ENCODE results near the gene TMED9. TPM values are rescaled to one million over a fixed set of nuclear protein-coding genes. Genes with fewer than 3 reads are reported as not detected.

TMED9 gene
- total RNA-seq, 4 donors from 2014 or later = 12.8 to 106 (median 73.4) TPM

DNA sequence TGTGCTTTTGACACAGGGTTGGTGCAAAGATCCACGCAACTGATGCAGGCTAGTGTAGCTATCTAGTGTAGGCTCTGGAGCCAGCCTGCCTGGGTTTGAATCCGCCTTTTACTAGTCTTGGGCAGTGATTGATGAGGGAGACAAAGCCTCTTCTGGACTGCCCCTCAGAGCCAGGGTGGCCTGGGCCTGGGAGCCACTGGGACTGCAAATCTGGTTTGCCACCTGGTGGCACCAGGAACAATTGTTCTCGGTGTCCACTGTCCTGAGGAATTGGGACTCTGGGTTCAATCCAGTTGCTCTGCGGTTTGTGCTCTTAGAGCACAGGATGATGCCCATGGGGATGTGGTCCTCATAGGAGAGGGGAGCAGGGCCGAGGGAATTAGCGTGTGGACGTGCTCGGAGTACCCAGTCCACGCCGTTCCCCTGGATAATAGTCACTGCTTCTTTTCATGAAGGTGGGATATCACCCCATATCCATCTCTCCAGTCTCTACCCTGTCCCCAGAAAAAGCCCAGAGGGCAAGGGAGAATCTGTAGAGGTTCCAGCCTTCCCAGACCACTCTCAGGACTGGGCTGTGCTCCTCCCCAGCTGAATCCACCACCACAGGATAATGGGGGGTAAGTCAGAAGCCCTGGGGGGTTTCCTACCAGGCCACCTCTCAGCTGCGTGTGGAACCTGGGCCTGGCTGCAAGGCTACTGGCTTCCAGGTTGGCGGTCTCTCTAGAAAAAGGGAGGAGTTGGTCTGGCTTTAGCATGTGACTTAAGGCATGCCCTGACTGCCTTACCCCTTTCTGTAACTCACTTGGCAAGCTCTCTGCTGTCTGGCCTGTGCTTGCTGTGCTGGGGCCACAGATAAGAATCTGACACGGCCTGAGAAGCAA, 9.8 kb downstream of the TMED9 start:
- no peak overlapping the region for H3K4me3 ChIP-seq
- no peak for TF ChIP-seq POLR2A (IDR thresholded peaks at IDR 0.05)
- TF ChIP-seq, protein P1, sequence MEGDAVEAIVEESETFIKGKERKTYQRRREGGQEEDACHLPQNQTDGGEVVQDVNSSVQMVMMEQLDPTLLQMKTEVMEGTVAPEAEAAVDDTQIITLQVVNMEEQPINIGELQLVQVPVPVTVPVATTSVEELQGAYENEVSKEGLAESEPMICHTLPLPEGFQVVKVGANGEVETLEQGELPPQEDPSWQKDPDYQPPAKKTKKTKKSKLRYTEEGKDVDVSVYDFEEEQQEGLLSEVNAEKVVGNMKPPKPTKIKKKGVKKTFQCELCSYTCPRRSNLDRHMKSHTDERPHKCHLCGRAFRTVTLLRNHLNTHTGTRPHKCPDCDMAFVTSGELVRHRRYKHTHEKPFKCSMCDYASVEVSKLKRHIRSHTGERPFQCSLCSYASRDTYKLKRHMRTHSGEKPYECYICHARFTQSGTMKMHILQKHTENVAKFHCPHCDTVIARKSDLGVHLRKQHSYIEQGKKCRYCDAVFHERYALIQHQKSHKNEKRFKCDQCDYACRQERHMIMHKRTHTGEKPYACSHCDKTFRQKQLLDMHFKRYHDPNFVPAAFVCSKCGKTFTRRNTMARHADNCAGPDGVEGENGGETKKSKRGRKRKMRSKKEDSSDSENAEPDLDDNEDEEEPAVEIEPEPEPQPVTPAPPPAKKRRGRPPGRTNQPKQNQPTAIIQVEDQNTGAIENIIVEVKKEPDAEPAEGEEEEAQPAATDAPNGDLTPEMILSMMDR (IDR thresholded peaks at IDR 0.05) = no peak
- intact Hi-C loops (cut with DNase I; ENCODE audit: low total_unique reads) = no loop called here
- no peak for DNase-seq
- no peak overlapping the region for H3K27ac ChIP-seq
- H3K36me3 ChIP-seq = no peaks in the 10 kb centered on the region
- no peaks in the 10 kb centered on the region for H3K27me3 ChIP-seq
- no peaks in the 10 kb centered on the region for H3K9me3 ChIP-seq
- peaks cover 0 to 9% of the 10 kb centered on the region in 2 donors for H3K4me1 ChIP-seq

DNA sequence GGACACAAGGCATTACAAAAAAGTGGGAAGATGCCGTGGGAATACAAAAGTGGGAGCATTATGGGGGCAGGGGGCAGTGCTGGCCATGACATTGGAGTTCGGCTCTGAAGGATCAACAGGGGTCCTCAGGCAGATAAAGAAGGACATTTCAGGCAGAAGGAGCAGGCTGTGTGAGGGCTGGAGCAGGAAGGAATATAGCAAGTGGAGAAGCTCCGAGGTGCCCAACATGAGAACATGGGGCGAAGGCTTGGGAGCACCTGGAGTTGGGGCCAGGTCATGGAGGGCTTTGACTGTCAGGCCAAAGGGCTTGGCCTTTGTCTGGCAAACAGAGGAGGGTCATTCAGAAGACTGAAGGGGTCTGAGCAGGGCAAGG, 10.4 kb downstream of the TMED9 start:
- Histone ChIP-seq H3K4me1 (peaks cover 0 to 12% of the 10 kb centered on the region in 2 donors), H3K27me3 (no peaks in the 10 kb centered on the region), H3K27ac (no peak overlapping the region), H3K9me3 (no peaks in the 10 kb centered on the region), H3K36me3 (no peaks in the 10 kb centered on the region), H3K4me3 (no peak overlapping the region)
- intact Hi-C loops (cut with DNase I; ENCODE audit: low total_unique reads) = no loop called here
- no peak for DNase-seq
- TF ChIP-seq POLR2A (IDR thresholded peaks at IDR 0.05) = no peak
- TF ChIP-seq, protein P1 (IDR thresholded peaks at IDR 0.05) = no peak

DNA sequence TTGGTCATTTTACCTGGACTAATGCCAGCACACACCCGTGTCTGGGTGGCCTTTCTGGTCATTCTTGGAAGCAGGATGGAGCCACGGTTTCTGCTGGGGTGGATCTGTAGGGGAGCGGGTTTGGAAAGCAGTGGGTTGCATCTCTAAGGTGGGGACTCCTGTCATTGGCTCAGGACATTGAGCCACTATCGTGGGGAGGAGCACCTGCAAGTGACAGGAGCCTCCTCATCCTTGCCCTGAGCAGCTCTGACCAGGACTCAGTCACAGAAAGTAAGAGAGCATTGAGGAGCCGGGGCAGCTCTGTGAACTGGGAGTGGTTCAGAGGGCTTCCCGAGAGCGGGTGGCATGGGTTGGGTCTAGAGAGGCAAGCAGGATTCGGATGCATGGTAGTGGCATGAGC, 11.6 kb downstream of the TMED9 start:
- intact Hi-C loops (cut with DNase I; ENCODE audit: low total_unique reads) = no loop called here
- Histone ChIP-seq H3K36me3 (no peaks in the 10 kb centered on the region), H3K27me3 (no peaks in the 10 kb centered on the region), H3K9me3 (no peaks in the 10 kb centered on the region), H3K27ac (no peak overlapping the region), H3K4me3 (no peak overlapping the region), H3K4me1 (peaks cover 0 to 12% of the 10 kb centered on the region in 2 donors)
- TF ChIP-seq, protein P1 (IDR thresholded peaks at IDR 0.05) = no peak
- TF ChIP-seq POLR2A (IDR thresholded peaks at IDR 0.05) = no peak
- DNase-seq = no peak

DNA sequence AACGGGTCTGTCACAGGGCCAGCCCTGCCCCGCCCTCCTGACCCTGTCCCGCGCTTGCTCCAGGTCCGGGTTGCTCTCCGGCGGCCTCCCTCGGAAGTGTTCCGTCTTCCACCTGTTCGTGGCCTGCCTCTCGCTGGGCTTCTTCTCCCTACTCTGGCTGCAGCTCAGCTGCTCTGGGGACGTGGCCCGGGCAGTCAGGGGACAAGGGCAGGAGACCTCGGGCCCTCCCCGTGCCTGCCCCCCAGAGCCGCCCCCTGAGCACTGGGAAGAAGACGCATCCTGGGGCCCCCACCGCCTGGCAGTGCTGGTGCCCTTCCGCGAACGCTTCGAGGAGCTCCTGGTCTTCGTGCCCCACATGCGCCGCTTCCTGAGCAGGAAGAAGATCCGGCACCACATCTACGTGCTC, 12.1 kb downstream of the TMED9 start:
- TF ChIP-seq, protein P1 (IDR thresholded peaks at IDR 0.05) = no peak
- TF ChIP-seq POLR2A (IDR thresholded peaks at IDR 0.05) = no peak
- DNase-seq = no peak
- H3K4me1 ChIP-seq = peaks cover 0 to 12% of the 10 kb centered on the region in 2 donors
- no peaks in the 10 kb centered on the region for H3K27me3 ChIP-seq
- no peaks in the 10 kb centered on the region for H3K36me3 ChIP-seq
- no peak overlapping the region for H3K4me3 ChIP-seq
- H3K9me3 ChIP-seq = no peaks in the 10 kb centered on the region
- intact Hi-C loops (cut with DNase I; ENCODE audit: low total_unique reads) = no loop called here
- H3K27ac ChIP-seq = no peak overlapping the region

DNA sequence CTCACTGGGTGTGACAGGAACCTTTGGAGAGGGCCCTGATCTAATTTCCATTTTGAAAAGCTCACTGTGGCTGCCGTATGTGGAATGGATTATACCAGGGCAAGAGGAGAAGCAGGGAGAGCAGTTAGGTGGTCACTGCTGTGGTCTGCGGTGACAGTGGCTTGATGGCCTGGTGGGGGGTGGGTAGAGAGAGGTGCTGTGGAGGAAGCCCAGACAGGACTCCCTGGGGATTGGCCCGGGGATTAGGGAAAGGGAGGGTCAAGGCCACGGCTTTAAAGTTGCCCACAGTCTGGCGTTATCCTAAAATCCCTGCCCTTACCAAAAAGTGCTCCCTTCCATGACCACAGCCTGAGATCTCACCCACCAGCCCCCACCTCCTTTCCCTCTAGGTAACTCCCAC, 12.7 kb downstream of the TMED9 start:
- TF ChIP-seq, protein P1 (IDR thresholded peaks at IDR 0.05) = no peak
- TF ChIP-seq POLR2A (IDR thresholded peaks at IDR 0.05) = no peak
- intact Hi-C loops (cut with DNase I; ENCODE audit: low total_unique reads) = no loop called here
- Histone ChIP-seq H3K27ac (no peak overlapping the region), H3K4me1 (peaks cover 0 to 12% of the 10 kb centered on the region in 2 donors), H3K27me3 (no peaks in the 10 kb centered on the region), H3K4me3 (no peak overlapping the region), H3K36me3 (no peaks in the 10 kb centered on the region), H3K9me3 (no peaks in the 10 kb centered on the region)
- DNase-seq = no peak
